Measurements from ENCODE around the gene TRIM50.
"Not testable (repeated sequence)": the region's sequence is repeated elsewhere in the genome, so short reads cannot be mapped to it uniquely, and the experiment has no call there.

- TF ChIP-seq CTCF, POLR2A, EP300 (IDR thresholded peaks at IDR 0.05): not testable (repeated sequence)
Measured at GRCh38 chr7:73266719-73267368, 61.0 kb downstream of the TRIM50 start.
